SK-N-SH treated with all-trans-retinoic acid at 6 μM for 48 hours (cell line): Measurements from ENCODE around the gene XRCC4.

Source experiments
- ARNTL ChIP-seq: fragments of 450-650 bp; formaldehyde crosslinking; IDR thresholded peaks from 2 replicates; pipeline ENCODE4 v1.5.0; 2020; ENCODE audit warnings: low read depth, mild to moderate bottlenecking, moderate library complexity, borderline replicate concordance
- OSR1 ChIP-seq: fragments of 250-450 bp; sonication (Bioruptor Pico); IDR thresholded peaks from 2 replicates; pipeline ENCODE4 v1.8.0; 2022; ENCODE audit warnings: moderate library complexity, mild to moderate bottlenecking, inconsistent platforms
- PATZ1 ChIP-seq: fragments of 250-450 bp; sonication (Bioruptor Pico); IDR thresholded peaks from 2 replicates; pipeline ENCODE4 v1.8.0; 2020; ENCODE audit warnings: mild to moderate bottlenecking, moderate library complexity, borderline replicate concordance
- SNAI2 ChIP-seq: fragments of 250-450 bp; sonication (Bioruptor Pico); IDR thresholded peaks from 2 replicates; pipeline ENCODE4 v1.5.0; 2020; ENCODE audit warnings: mild to moderate bottlenecking, moderate library complexity
- TCF4 ChIP-seq: fragments of 250-450 bp; sonication (Bioruptor Pico); IDR thresholded peaks from 2 replicates; pipeline ENCODE4 v1.8.0; 2021; ENCODE audit warnings: mild to moderate bottlenecking, moderate library complexity, borderline replicate concordance
- TOX ChIP-seq: fragments of 250-450 bp; sonication (Bioruptor Pico); IDR thresholded peaks from 2 replicates; pipeline ENCODE4 v1.8.0; 2021; ENCODE audit warnings: mild to moderate bottlenecking, moderate library complexity, borderline replicate concordance
- ZNF565 ChIP-seq: fragments of 450-650 bp; formaldehyde crosslinking; conservative IDR thresholded peaks from 2 replicates; pipeline ENCODE4 v1.5.0; 2020; ENCODE audit warnings: low read depth, mild to moderate bottlenecking, moderate library complexity
- TF ChIP-seq, protein P1 (sequence below): fragments of 250-450 bp; sonication (Bioruptor Pico); IDR thresholded peaks from 2 replicates; pipeline ENCODE4 v1.5.1; 2020; ENCODE audit warnings: low read depth, mild to moderate bottlenecking, moderate library complexity

- TF ChIP-seq ZNF565 (no peak), TCF4 (CRISPR knock-in tag) (no peak), SNAI2 (no peak), ARNTL (CRISPR knock-in tag) (no peak), PATZ1 (no peak), TOX (CRISPR knock-in tag) (no peak), OSR1 (no peak)
- TF ChIP-seq, protein P1, sequence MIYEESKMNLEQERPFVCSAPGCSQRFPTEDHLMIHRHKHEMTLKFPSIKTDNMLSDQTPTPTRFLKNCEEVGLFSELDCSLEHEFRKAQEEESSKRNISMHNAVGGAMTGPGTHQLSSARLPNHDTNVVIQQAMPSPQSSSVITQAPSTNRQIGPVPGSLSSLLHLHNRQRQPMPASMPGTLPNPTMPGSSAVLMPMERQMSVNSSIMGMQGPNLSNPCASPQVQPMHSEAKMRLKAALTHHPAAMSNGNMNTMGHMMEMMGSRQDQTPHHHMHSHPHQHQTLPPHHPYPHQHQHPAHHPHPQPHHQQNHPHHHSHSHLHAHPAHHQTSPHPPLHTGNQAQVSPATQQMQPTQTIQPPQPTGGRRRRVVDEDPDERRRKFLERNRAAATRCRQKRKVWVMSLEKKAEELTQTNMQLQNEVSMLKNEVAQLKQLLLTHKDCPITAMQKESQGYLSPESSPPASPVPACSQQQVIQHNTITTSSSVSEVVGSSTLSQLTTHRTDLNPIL (CRISPR knock-in tag): no peak
Measured at GRCh38 chr5:83394190-83394589, 316.8 kb downstream of the XRCC4 start.
